Type B pancreatic cell (in vitro differentiated cells): Measurements from ENCODE around the gene DAB2IP. TPM values are rescaled to one million over a fixed set of nuclear protein-coding genes. Genes with fewer than 3 reads are reported as not detected.

Experiments
- DNase-seq: peaks from one replicate; pipeline ENCODE4 v3.0.0; 2021; ENCODE audit warnings: mixed read lengths; ENCODE audit not compliant: unreplicated experiment; ENCODE audit errors: extremely low spot score
- H3K27ac Mint-ChIP-seq: 2 replicates; pipeline ENCODE4 v1.8.0; 2021; ENCODE audit warnings: mild to moderate bottlenecking, mixed read lengths
- H3K27me3 Mint-ChIP-seq: 2 replicates; pipeline ENCODE4 v1.8.0; 2021; ENCODE audit warnings: mixed read lengths
- H3K36me3 Mint-ChIP-seq: 2 replicates; pipeline ENCODE4 v1.8.0; 2021; ENCODE audit warnings: mixed read lengths
- H3K4me1 Mint-ChIP-seq: one replicate; pipeline ENCODE4 v1.8.0; 2021; ENCODE audit warnings: mixed read lengths; ENCODE audit not compliant: unreplicated experiment
- H3K4me3 Mint-ChIP-seq: 2 replicates; pipeline ENCODE4 v1.8.0; 2021; ENCODE audit warnings: mild to moderate bottlenecking, mixed read lengths
- H3K9me3 Mint-ChIP-seq: 2 replicates; pipeline ENCODE4 v1.8.0; 2021; ENCODE audit warnings: mixed read lengths
- CTCF ChIP-seq: fragments of 200-600 bp; sonication (generic); conservative IDR thresholded peaks from 2 replicates; pipeline ENCODE4 v1.5.0; 2021; ENCODE audit warnings: antibody characterized with exemption, mild to moderate bottlenecking
- total RNA-seq: library from RNA; stranded (reverse); gene quantifications from 2 replicates; pipeline ENCODE4 v1.2.1, GENCODE V29; 2021; ENCODE audit warnings: low replicate concordance

Gene DAB2IP
- total RNA-seq, 1 donor from 2014 or later = 57.2 TPM

DNA sequence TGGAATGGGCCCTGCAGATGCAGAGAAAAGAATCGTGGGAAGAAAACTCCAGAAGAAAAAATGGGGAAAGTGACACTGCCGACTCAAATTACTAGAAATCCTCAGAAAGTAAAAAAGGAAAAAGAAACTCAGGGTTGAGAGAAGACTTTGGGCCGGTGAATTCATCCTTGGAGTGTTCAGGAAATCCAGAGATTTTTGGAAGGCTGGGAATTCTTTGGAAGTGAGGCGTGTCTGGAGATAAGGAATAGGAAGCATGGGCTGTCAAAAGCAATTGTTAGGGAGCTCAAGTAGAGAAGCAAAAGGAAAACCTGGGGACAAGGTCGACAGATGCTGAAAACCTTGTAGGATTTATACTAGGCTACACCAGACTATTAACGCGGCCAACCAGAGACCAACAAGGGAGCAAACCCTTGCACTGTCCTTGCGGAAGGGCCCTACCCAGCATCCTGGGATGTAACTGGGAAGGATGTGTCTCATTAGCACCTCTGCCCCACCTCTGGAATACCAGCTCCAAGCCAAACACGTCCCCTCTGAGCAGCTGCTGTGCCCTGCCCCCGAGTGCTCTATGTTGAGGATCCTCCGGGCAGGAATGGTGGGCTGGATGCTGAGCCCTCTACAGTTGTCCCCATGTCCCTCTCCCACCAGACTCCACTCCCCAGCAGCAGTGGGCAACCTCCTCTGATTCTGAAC is 11.6 kb downstream of the DAB2IP start:
- DNase-seq = no peak
- TF ChIP-seq CTCF = no peak
- Mint-ChIP-seq H3K36me3 (peaks cover 38% of the 10 kb centered on the region), H3K4me1 (peaks cover 39% of the 10 kb centered on the region), H3K4me3 (no peak overlapping the region), H3K27ac (peak overlapping the region; percentile 1), H3K27me3 (no peaks in the 10 kb centered on the region), H3K9me3 (no peaks in the 10 kb centered on the region)

DNA sequence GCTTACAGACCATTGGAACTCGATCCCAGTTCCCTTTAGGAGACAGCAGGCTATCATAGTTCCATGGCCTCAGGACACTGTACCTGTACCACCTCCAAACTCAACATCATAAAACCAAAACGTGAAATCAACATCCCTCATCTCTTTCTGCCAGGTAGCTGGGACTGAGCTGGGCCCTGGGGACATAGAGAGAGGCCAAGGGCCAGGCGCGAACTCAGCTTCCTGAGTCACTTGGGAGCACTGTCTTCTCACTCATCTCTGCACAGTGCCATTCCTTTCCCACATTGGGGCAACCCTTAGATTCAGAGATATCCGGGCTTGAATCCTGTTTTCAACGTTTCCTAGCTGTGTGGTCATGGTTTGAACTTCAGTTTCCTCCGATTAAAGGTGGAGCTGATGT is 12.2 kb downstream of the DAB2IP start:
- no peak for TF ChIP-seq CTCF
- DNase-seq = no peak
- no peak overlapping the region for H3K4me3 Mint-ChIP-seq
- peaks cover 40% of the 10 kb centered on the region for H3K36me3 Mint-ChIP-seq
- no peak overlapping the region for H3K27ac Mint-ChIP-seq
- no peaks in the 10 kb centered on the region for H3K9me3 Mint-ChIP-seq
- H3K27me3 Mint-ChIP-seq = no peaks in the 10 kb centered on the region
- peaks cover 36% of the 10 kb centered on the region for H3K4me1 Mint-ChIP-seq

- H3K36me3 Mint-ChIP-seq = peaks cover 39% of the 10 kb centered on the region
- H3K27ac Mint-ChIP-seq = peak overlapping the region; percentile 13
- no peak for TF ChIP-seq CTCF
- no peak for DNase-seq
- peaks cover 4% of the 10 kb centered on the region for H3K9me3 Mint-ChIP-seq
- H3K4me3 Mint-ChIP-seq = no peak overlapping the region
- no peaks in the 10 kb centered on the region for H3K27me3 Mint-ChIP-seq
- peaks cover 24% of the 10 kb centered on the region for H3K4me1 Mint-ChIP-seq
These were observed 14.9 kb downstream of the DAB2IP start for GRCh38 chr9:121666294-121666693.

- no peak for DNase-seq
- H3K9me3 Mint-ChIP-seq = peaks cover 4% of the 10 kb centered on the region
- no peak overlapping the region for H3K4me3 Mint-ChIP-seq
- H3K27me3 Mint-ChIP-seq = no peaks in the 10 kb centered on the region
- no peak for TF ChIP-seq CTCF
- H3K36me3 Mint-ChIP-seq = peaks cover 39% of the 10 kb centered on the region
- no peak overlapping the region for H3K27ac Mint-ChIP-seq
- H3K4me1 Mint-ChIP-seq = peaks cover 31% of the 10 kb centered on the region
These were observed 15.8 kb downstream of the DAB2IP start for GRCh38 chr9:121667214-121667613.

- H3K27me3 Mint-ChIP-seq = no peaks in the 10 kb centered on the region
- no peak for TF ChIP-seq CTCF
- H3K27ac Mint-ChIP-seq = no peak overlapping the region
- peaks cover 4% of the 10 kb centered on the region for H3K9me3 Mint-ChIP-seq
- no peak for DNase-seq
- peaks cover 34% of the 10 kb centered on the region for H3K36me3 Mint-ChIP-seq
- no peak overlapping the region for H3K4me3 Mint-ChIP-seq
- H3K4me1 Mint-ChIP-seq = peaks cover 27% of the 10 kb centered on the region
These were observed 16.5 kb downstream of the DAB2IP start for GRCh38 chr9:121667890-121668289.
